GM12864 (cell line): ENCODE data around the gene EXOC2.

Experiments used
- DNase-seq: peaks from one replicate; pipeline ENCODE4 v3.0.0-alpha.2; 2011; ENCODE audit warnings: low read depth
- H3K4me3 ChIP-seq: 2 replicates; pipeline ENCODE4 v1.5.1; 2011; ENCODE audit warnings: mild to moderate bottlenecking, low read depth, low read length, control low read depth
- CTCF ChIP-seq: IDR thresholded peaks from 2 replicates; pipeline ENCODE4 v1.5.1; 2011; ENCODE audit warnings: low read depth, mild to moderate bottlenecking, moderate library complexity, low read length, control low read depth, inconsistent platforms; ENCODE audit errors: missing control alignments

The EXOC2 gene

GRCh38 chr6:445571-446417, 247.1 kb downstream of the EXOC2 start:
- no peak overlapping the region for H3K4me3 ChIP-seq
- no peak for DNase-seq
- TF ChIP-seq CTCF = no peak

GRCh38 chr6:444653-445275, 248.2 kb downstream of the EXOC2 start:
- H3K4me3 ChIP-seq = no peak overlapping the region
- TF ChIP-seq CTCF = no peak
- no peak for DNase-seq

GRCh38 chr6:443621-444159, 249.2 kb downstream of the EXOC2 start:
- no peak for TF ChIP-seq CTCF
- no peak overlapping the region for H3K4me3 ChIP-seq
- DNase-seq = no peak

GRCh38 chr6:441126-441920, 251.6 kb downstream of the EXOC2 start:
- H3K4me3 ChIP-seq = no peak overlapping the region
- DNase-seq = no peak
- no peak for TF ChIP-seq CTCF

- no peak for DNase-seq
- no peak overlapping the region for H3K4me3 ChIP-seq
- no peak for TF ChIP-seq CTCF
These were observed 253.2 kb downstream of the EXOC2 start for GRCh38 chr6:439641-440167.

GRCh38 chr6:438634-439170, 254.2 kb downstream of the EXOC2 start:
- TF ChIP-seq CTCF = no peak
- no peak overlapping the region for H3K4me3 ChIP-seq
- DNase-seq = no peak
